ENCODE data around the gene SLC44A5.

Gene SLC44A5

DNA sequence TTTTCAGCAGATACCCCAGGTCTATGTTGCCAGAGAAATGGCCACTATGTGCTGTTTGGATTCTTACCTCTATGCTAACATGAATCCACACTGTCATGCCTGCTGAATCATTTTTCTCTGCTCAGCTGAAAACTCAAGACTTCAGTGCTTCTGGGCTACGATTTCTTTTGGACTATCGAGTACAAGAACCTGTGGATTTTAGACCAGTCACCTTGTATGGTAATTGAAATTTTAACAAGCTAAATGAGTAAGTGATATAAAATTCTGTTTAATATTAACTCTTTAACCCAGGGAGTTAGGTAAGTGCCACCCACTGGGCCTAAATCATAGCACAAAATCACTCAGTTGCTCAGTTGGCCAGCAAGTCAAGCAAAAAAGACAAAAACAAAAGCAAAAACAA, 440.9 kb downstream of the SLC44A5 start:
- DNase-seq = no peak

DNA sequence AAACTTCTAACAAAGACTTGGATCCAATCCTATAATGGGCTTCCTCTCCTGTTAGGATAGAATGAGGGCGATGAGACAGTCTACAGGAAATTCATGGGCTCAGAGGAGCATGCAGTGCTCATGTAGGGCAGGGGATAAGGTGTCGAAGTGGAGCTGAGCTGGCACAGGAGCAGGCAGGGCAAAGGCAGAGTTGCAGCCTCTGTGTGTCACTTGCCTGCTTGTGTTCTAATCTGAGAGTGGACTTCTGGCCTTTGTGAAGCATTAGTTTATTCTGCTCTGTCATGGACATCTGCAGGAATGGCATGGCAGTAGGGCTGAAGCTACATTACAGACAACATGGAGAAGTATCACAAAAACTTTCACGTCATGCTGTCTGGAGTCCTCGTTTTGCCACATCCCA, 444.1 kb downstream of the SLC44A5 start:
- no peak for DNase-seq

- no peak for DNase-seq
Measured at GRCh38 chr1:75165264-75165663, 445.6 kb downstream of the SLC44A5 start.

- no peak for DNase-seq
Measured at GRCh38 chr1:75159154-75159553, 451.8 kb downstream of the SLC44A5 start.
